SK-N-SH (cell line): ENCODE results near the gene HPCAL4. TPM values are rescaled to one million over a fixed set of nuclear protein-coding genes. Genes with fewer than 3 reads are reported as not detected.

ENCODE experiments used
- CTCF ChIA-PET: fragments of 300-600, 350-600 bp; formaldehyde crosslinking; extraction: SDS; loops from one replicate; lab custom pipeline; 2021; lab: Yijun Ruan, JAX
- POLR2A ChIA-PET: fragments of 350-600 bp; sonication (Branson Sonifier 250); formaldehyde crosslinking; extraction: SDS; loops from one replicate; lab custom pipeline; 2020; ENCODE audit warnings: antibody characterized with exemption, inconsistent platforms; lab: Yijun Ruan, JAX
- DNase-seq: peaks from one replicate; pipeline ENCODE4 v3.0.0; 2012
- H2AFZ ChIP-seq: fragments of 200-600 bp; sonication (generic); 2 replicates; pipeline ENCODE4 v1.8.1; 2016; ENCODE audit warnings: antibody characterized with exemption, mild to moderate bottlenecking, low read depth
- H3F3A ChIP-seq: fragments of 200-600 bp; sonication (generic); replicated peaks from 2 replicates; pipeline ENCODE3; 2016; ENCODE audit warnings: antibody characterized with exemption, mild to moderate bottlenecking; ENCODE audit not compliant: insufficient read depth
- H3K27ac ChIP-seq, 2 experiments: fragments of 200-500 bp in 1 of 2; fragments of 200-600 bp in 1 of 2; sonication (Bioruptor generic) in 1 of 2; sonication (generic), shearing (Covaris generic) in 1 of 2; 2 replicates each; pipeline versions ENCODE4 v1.5.1 to v1.6.1; 2014 to 2016; ENCODE audit warnings: low read depth in 2 of 2, inconsistent platforms in 1 of 2, low read length in 1 of 2, mild to moderate bottlenecking in 1 of 2, mixed read lengths in 1 of 2
- H3K27me3 ChIP-seq: fragments of 200-600 bp; sonication (generic), shearing (Covaris generic); 2 replicates; pipeline ENCODE4 v1.6.1; 2016; ENCODE audit warnings: mixed run types; ENCODE audit not compliant: insufficient read depth
- H3K36me3 ChIP-seq, 2 experiments: fragments of 200-500 bp in 1 of 2; fragments of 200-600 bp in 1 of 2; sonication (Bioruptor generic) in 1 of 2; sonication (generic) in 1 of 2; replicated peaks in 1 of 2; 2 replicates each; pipeline versions ENCODE3 to v1.5.1; 2014 to 2016; ENCODE audit warnings: low read length in 1 of 2, mild to moderate bottlenecking in 1 of 2; ENCODE audit not compliant: insufficient read depth in 2 of 2, control insufficient read depth in 1 of 2
- H3K4me1 ChIP-seq, 2 experiments: fragments of 200-500 bp in 1 of 2; fragments of 200-600 bp in 1 of 2; sonication (Bioruptor generic) in 1 of 2; sonication (generic), shearing (Covaris generic) in 1 of 2; 2 replicates each; pipeline versions ENCODE4 v1.5.1 to v1.6.1; 2014 to 2016; ENCODE audit warnings: low read depth in 1 of 2, low read length in 1 of 2, mixed run types in 1 of 2; ENCODE audit not compliant: insufficient read depth in 2 of 2, control insufficient read depth in 1 of 2
- H3K4me2 ChIP-seq: fragments of 200-600 bp; sonication (generic), shearing (Covaris generic); 2 replicates; pipeline ENCODE4 v1.6.1; 2017; ENCODE audit warnings: mixed run types
- H3K4me3 ChIP-seq, 2 experiments: fragments of 200-500 bp in 1 of 2; fragments of 200-600 bp in 1 of 2; sonication (Bioruptor generic) in 1 of 2; sonication (generic), shearing (Covaris generic) in 1 of 2; 2 replicates each; pipeline versions ENCODE4 v1.5.1 to v1.8.1; 2014 to 2016; ENCODE audit warnings: low read depth in 2 of 2, inconsistent platforms in 1 of 2, low read length in 1 of 2, mild to moderate bottlenecking in 1 of 2, mixed read lengths in 1 of 2, moderate library complexity in 1 of 2
- H3K79me2 ChIP-seq: fragments of 200-600 bp; sonication (generic); 2 replicates; pipeline ENCODE4 v1.8.1; 2017; ENCODE audit warnings: mild to moderate bottlenecking; ENCODE audit not compliant: insufficient read depth
- H3K9ac ChIP-seq: fragments of 200-600 bp; sonication (generic); 2 replicates; pipeline ENCODE4 v1.6.1; 2017; ENCODE audit warnings: mixed run types
- H3K9me2 ChIP-seq: fragments of 200-600 bp; sonication (generic); 2 replicates; pipeline ENCODE4 v1.6.1; 2017; ENCODE audit warnings: mixed run types
- H3K9me3 ChIP-seq: fragments of 200-600 bp; sonication (generic); 2 replicates; pipeline ENCODE4 v1.6.1; 2017; ENCODE audit warnings: mixed run types, mild to moderate bottlenecking, moderate library complexity
- H4K20me1 ChIP-seq: fragments of 200-600 bp; sonication (generic); 2 replicates; pipeline ENCODE4 v1.6.1; 2017; ENCODE audit warnings: mild to moderate bottlenecking, mixed run types; ENCODE audit not compliant: insufficient read depth
- ELF1 ChIP-seq: IDR thresholded peaks from 2 replicates; pipeline ENCODE4 v1.4.0; 2012
- EP300 ChIP-seq, 2 experiments: IDR thresholded peaks; 2 replicates each; pipeline versions ENCODE4 v1.4.0 to v1.6.1; 2012; ENCODE audit warnings: borderline replicate concordance in 1 of 2, low read depth in 1 of 2, low read length in 1 of 2
- FOXJ3 ChIP-seq: sonication (generic); formaldehyde crosslinking; IDR thresholded peaks from 2 replicates; pipeline ENCODE4 v1.5.1; 2020; ENCODE audit warnings: mild to moderate bottlenecking, missing genetic modification reagents
- GATA2 ChIP-seq: sonication (generic); formaldehyde crosslinking; IDR thresholded peaks from 2 replicates; pipeline ENCODE4 v1.5.0; 2020; ENCODE audit warnings: mild to moderate bottlenecking, missing genetic modification reagents
- JUND ChIP-seq: IDR thresholded peaks from 2 replicates; pipeline ENCODE4 v1.4.0; 2012
- MAX ChIP-seq: IDR thresholded peaks from 2 replicates; pipeline ENCODE4 v1.4.0; 2012; ENCODE audit warnings: low read depth
- MXI1 ChIP-seq: IDR thresholded peaks from 2 replicates; pipeline ENCODE4 v1.6.1; 2012; ENCODE audit warnings: mild to moderate bottlenecking, low read depth, low read length, improper control_type of control experiment
- NFIC ChIP-seq: IDR thresholded peaks from 2 replicates; pipeline ENCODE4 v1.4.0; 2012; ENCODE audit warnings: borderline replicate concordance
- RAD21 ChIP-seq: IDR thresholded peaks from 2 replicates; pipeline ENCODE4 v1.6.1; 2012; ENCODE audit warnings: mild to moderate bottlenecking, low read length
- RCOR1 ChIP-seq: fragments of 150-350 bp; IDR thresholded peaks from 2 replicates; pipeline ENCODE4 v1.6.1; 2017; ENCODE audit warnings: antibody characterized with exemption, low read length
- REST ChIP-seq: IDR thresholded peaks from 2 replicates; pipeline ENCODE4 v1.6.1; 2012; ENCODE audit warnings: mild to moderate bottlenecking, low read depth, low read length, moderate library complexity
- RFX5 ChIP-seq: IDR thresholded peaks from 2 replicates; pipeline ENCODE4 v1.6.1; 2012; ENCODE audit warnings: mild to moderate bottlenecking, improper control_type of control experiment, low read length
- RXRA ChIP-seq: IDR thresholded peaks from 2 replicates; pipeline ENCODE4 v1.4.0; 2012; ENCODE audit warnings: low read depth, mild to moderate bottlenecking, borderline replicate concordance
- SIN3A ChIP-seq: IDR thresholded peaks from 2 replicates; pipeline ENCODE4 v1.6.1; 2012; ENCODE audit warnings: low read depth, mild to moderate bottlenecking, low read length, moderate library complexity, borderline replicate concordance
- SMC3 ChIP-seq: IDR thresholded peaks from 2 replicates; pipeline ENCODE4 v1.6.1; 2012; ENCODE audit warnings: low read depth, low read length, improper control_type of control experiment
- TAF1 ChIP-seq: IDR thresholded peaks from 2 replicates; pipeline ENCODE4 v1.6.1; 2012; ENCODE audit warnings: low read depth, mild to moderate bottlenecking, low read length, moderate library complexity, borderline replicate concordance
- USF1 ChIP-seq: IDR thresholded peaks from 2 replicates; pipeline ENCODE4 v1.4.0; 2012; ENCODE audit warnings: low read depth, borderline replicate concordance
- WGBS: methylation state at CpG from one replicate; pipeline ENCODE4 v1.1.6; 2017; ENCODE audit warnings: low lambda C conversion rate; 5-methylcytosine and 5-hydroxymethylcytosine counted together
- polyA plus RNA-seq, 3 experiments: library from polyadenylated mRNA; depleted of rRNA; stranded (reverse); fragments of >200 nt; gene quantifications; 2 replicates each; pipeline ENCODE4 v1.2.3, GENCODE V29; 2012

Gene HPCAL4
- polyA plus RNA-seq, 1 of the 3 experiments (the other 2 are of a cell fraction) = 0.15 TPM

GRCh38 chr1:39675220-39675619, 16.0 kb downstream of the HPCAL4 start:
- Histone ChIP-seq H3K9me2 (no peaks in the 10 kb centered on the region), H3K27me3 (peaks cover 20% of the 10 kb centered on the region), H3K9me3 (no peaks in the 10 kb centered on the region), H3K36me3 (no peaks in the 10 kb centered on the region), H3K4me3 (no peak overlapping the region), H3K27ac (no peak overlapping the region), H3K79me2 (no peaks in the 10 kb centered on the region), H3K9ac (no peak overlapping the region), H2AFZ (no peak overlapping the region), H4K20me1 (no peaks in the 10 kb centered on the region), H3F3A (no peaks in the 10 kb centered on the region), H3K4me2 (no peak overlapping the region), H3K4me1 (peaks cover 0 to 20% of the 10 kb centered on the region in 2 experiments; a peak in 1 of 4 replicates)
- DNase-seq = peak; percentile 54
- no peak for TF ChIP-seq MAX
- peak; percentile 33; the same call in 1 of the 2 replicates for TF ChIP-seq MXI1
- TF ChIP-seq RCOR1 = no peak
- TF ChIP-seq RXRA = no peak
- ChIA-PET POLR2A (interaction anchor here (0.9 kb wide), 1 partner anchor 16 kb away, joined by 3 read pairs; no protein-coding TSS in a partner anchor), CTCF (interaction anchor here (1.2 to 11.3 kb wide), 4 partner anchors 17 to 69 kb away, joined by 3 to 260 read pairs (median 75); no protein-coding TSS in a partner anchor)
- 100% methylated on average over 1 of the region's 1 CpG for WGBS

- Histone ChIP-seq H2AFZ (no peak overlapping the region), H3K4me3 (no peak overlapping the region), H3K27ac (no peak overlapping the region; a peak in 1 of 4 replicates), H4K20me1 (no peaks in the 10 kb centered on the region), H3K4me2 (no peak overlapping the region), H3K4me1 (peaks cover 0 to 27% of the 10 kb centered on the region in 2 experiments; a peak in 1 of 4 replicates), H3K9me3 (no peaks in the 10 kb centered on the region), H3K9ac (no peak overlapping the region), H3K9me2 (no peaks in the 10 kb centered on the region), H3K27me3 (peaks cover 38% of the 10 kb centered on the region), H3F3A (no peaks in the 10 kb centered on the region), H3K36me3 (no peaks in the 10 kb centered on the region), H3K79me2 (no peaks in the 10 kb centered on the region)
- no peak for DNase-seq
- TF ChIP-seq SIN3A (no peak), RFX5 (no peak), ELF1 (no peak), MAX (no peak), JUND (no peak), EP300 (IDR thresholded peaks at IDR 0.05; ENCODE audit: borderline replicate concordance in 1 of 2, low read depth in 1 of 2, low read length in 1 of 2) (no peak), FOXJ3 (no peak), SMC3 (no peak), MXI1 (no peak), TAF1 (no peak), REST (no peak), NFIC (no peak), RAD21 (no peak), USF1 (no peak), GATA2 (CRISPR knock-in tag) (no peak)
- WGBS = 62% methylated on average over 3 of the region's 3 CpGs
- POLR2A ChIA-PET = interaction anchor here (0.6 to 7.3 kb wide), 3 partner anchors 15 to 66 kb away, joined by 3 to 95 read pairs (median 24); partner anchors contain the start of genes HPCAL4 and PPIE
- CTCF ChIA-PET = interaction anchor here (0.9 to 11.3 kb wide), 16 partner anchors 8 to 229 kb away, joined by 3 to 260 read pairs (median 10); partner anchors contain the start of gene HPCAL4
Observed at GRCh38 chr1:39673215-39673614, 18.0 kb downstream of the HPCAL4 start.
